HL-60 (cell line): Measurements from ENCODE around the gene PGM2L1.
"Not testable (repeated sequence)": the region's sequence is repeated elsewhere in the genome, so short reads cannot be mapped to it uniquely, and the experiment has no call there.

ENCODE experiments used
- DNase-seq, 2 experiments: peaks; one replicate each; pipeline ENCODE4 v3.0.0-alpha.2; 2010 to 2020; ENCODE audit warnings: low read depth in 1 of 2, low spot score in 1 of 2
- H3K27ac ChIP-seq: fragments of 250-450 bp; sonication (Bioruptor Pico); replicated peaks from 2 replicates; pipeline ENCODE4 v1.5.1; 2020; ENCODE audit warnings: mild to moderate bottlenecking, moderate library complexity
- H3K27me3 ChIP-seq: fragments of 250-450 bp; sonication (Bioruptor Pico); 2 replicates; pipeline ENCODE4 v1.5.1; 2021; ENCODE audit warnings: mild to moderate bottlenecking, moderate library complexity; ENCODE audit not compliant: insufficient read depth, poor library complexity, severe bottlenecking
- H3K4me3 ChIP-seq: replicated peaks from 2 replicates; pipeline ENCODE4 v1.5.1; 2011; ENCODE audit warnings: mild to moderate bottlenecking, control low read depth, low read length; ENCODE audit not compliant: insufficient read depth
- GABPA ChIP-seq: IDR thresholded peaks from 2 replicates; pipeline ENCODE4 v1.6.1; 2012; ENCODE audit warnings: low read depth
- POLR2AphosphoS5 ChIP-seq: IDR thresholded peaks from 2 replicates; pipeline ENCODE4 v1.6.1; 2012; ENCODE audit warnings: low read depth
- SPI1 ChIP-seq: IDR thresholded peaks from 2 replicates; pipeline ENCODE4 v1.6.1; 2012; ENCODE audit warnings: low read depth, mild to moderate bottlenecking, borderline replicate concordance
- TF ChIP-seq, protein P1 (sequence below): IDR thresholded peaks from one replicate; pipeline ENCODE4 v1.5.1; 2011; ENCODE audit warnings: low read length, control low read depth, inconsistent platforms; ENCODE audit not compliant: insufficient read depth
- TF ChIP-seq, protein P2 (sequence below): IDR thresholded peaks from 2 replicates; pipeline ENCODE4 v1.6.1; 2012; ENCODE audit warnings: low read depth; ENCODE audit not compliant: insufficient replicate concordance

PGM2L1 gene

DNA sequence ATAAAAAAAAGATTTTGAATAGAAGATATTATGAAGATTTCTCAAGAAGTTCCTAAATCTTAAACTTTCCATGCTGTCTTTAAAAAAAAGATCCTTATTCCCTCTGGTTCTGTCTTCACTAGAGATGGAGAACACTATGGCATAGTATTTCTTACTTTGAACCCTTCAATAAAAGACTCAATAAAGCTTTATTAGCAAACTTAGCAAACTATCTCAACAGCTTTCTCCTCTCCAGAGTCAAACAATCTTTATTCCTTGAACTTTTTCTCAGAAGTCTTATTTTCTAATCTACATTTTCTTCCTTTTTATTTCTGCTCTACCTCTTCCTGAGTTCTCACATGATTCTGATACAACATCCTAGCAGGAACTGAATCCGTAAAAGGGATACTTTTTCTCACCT is 65.0 kb downstream of the PGM2L1 start:
- Histone ChIP-seq H3K4me3 (no peak overlapping the region), H3K27me3 (no peaks in the 10 kb centered on the region), H3K27ac (no peak overlapping the region)
- no peak for DNase-seq
- TF ChIP-seq, protein P1, sequence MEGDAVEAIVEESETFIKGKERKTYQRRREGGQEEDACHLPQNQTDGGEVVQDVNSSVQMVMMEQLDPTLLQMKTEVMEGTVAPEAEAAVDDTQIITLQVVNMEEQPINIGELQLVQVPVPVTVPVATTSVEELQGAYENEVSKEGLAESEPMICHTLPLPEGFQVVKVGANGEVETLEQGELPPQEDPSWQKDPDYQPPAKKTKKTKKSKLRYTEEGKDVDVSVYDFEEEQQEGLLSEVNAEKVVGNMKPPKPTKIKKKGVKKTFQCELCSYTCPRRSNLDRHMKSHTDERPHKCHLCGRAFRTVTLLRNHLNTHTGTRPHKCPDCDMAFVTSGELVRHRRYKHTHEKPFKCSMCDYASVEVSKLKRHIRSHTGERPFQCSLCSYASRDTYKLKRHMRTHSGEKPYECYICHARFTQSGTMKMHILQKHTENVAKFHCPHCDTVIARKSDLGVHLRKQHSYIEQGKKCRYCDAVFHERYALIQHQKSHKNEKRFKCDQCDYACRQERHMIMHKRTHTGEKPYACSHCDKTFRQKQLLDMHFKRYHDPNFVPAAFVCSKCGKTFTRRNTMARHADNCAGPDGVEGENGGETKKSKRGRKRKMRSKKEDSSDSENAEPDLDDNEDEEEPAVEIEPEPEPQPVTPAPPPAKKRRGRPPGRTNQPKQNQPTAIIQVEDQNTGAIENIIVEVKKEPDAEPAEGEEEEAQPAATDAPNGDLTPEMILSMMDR: no peak
- TF ChIP-seq POLR2AphosphoS5 (no peak), SPI1 (no peak), GABPA (no peak)
- TF ChIP-seq, protein P2, sequence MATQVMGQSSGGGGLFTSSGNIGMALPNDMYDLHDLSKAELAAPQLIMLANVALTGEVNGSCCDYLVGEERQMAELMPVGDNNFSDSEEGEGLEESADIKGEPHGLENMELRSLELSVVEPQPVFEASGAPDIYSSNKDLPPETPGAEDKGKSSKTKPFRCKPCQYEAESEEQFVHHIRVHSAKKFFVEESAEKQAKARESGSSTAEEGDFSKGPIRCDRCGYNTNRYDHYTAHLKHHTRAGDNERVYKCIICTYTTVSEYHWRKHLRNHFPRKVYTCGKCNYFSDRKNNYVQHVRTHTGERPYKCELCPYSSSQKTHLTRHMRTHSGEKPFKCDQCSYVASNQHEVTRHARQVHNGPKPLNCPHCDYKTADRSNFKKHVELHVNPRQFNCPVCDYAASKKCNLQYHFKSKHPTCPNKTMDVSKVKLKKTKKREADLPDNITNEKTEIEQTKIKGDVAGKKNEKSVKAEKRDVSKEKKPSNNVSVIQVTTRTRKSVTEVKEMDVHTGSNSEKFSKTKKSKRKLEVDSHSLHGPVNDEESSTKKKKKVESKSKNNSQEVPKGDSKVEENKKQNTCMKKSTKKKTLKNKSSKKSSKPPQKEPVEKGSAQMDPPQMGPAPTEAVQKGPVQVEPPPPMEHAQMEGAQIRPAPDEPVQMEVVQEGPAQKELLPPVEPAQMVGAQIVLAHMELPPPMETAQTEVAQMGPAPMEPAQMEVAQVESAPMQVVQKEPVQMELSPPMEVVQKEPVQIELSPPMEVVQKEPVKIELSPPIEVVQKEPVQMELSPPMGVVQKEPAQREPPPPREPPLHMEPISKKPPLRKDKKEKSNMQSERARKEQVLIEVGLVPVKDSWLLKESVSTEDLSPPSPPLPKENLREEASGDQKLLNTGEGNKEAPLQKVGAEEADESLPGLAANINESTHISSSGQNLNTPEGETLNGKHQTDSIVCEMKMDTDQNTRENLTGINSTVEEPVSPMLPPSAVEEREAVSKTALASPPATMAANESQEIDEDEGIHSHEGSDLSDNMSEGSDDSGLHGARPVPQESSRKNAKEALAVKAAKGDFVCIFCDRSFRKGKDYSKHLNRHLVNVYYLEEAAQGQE: no peak

DNA sequence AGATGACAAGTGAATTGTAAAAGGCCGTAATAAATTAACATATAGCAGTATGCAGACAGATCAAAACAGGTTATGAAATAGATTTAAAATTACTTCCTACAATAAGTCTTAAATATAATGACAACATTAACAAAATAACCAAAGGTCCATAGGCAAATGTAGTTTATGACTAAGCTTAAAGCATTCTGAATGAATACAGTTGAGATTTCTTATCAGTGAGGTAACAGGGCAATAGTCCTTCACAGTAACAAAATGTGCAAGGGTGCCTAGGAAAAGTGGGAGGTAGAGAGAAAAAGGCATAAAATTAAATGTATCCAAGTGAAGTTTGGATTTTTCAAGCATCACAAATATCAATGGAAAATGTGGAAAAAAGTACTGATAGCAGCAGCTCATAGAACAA is 65.9 kb downstream of the PGM2L1 start:
- H3K27me3 ChIP-seq: no peaks in the 10 kb centered on the region
- DNase-seq: no peak
- no peak overlapping the region for H3K4me3 ChIP-seq
- H3K27ac ChIP-seq: no peak overlapping the region
- TF ChIP-seq GABPA (no peak), POLR2AphosphoS5 (no peak), SPI1 (no peak)
- TF ChIP-seq, protein P1: no peak
- TF ChIP-seq, protein P2: no peak

DNA sequence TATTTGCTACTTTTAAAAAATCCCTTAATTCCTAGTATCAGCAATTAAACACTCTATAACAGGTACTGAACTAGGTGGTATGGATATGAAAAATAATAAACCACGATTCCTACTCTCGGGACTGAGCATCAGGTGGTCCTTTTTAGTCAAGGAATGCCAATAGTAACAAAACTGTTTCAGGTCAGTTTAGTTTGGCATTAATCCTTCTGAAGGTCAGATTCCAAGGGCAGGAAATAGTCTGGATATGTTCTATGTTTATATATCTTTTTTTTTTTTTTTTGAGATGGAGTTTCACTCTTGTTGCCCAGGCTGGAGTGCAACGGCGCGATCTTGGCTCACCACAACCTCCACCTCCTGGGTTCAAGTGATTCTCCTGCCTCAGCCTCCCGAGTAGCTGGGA is 67.2 kb downstream of the PGM2L1 start:
- H3K27me3 ChIP-seq, H3K4me3 ChIP-seq, DNase-seq, H3K27ac ChIP-seq: not testable (repeated sequence)

DNA sequence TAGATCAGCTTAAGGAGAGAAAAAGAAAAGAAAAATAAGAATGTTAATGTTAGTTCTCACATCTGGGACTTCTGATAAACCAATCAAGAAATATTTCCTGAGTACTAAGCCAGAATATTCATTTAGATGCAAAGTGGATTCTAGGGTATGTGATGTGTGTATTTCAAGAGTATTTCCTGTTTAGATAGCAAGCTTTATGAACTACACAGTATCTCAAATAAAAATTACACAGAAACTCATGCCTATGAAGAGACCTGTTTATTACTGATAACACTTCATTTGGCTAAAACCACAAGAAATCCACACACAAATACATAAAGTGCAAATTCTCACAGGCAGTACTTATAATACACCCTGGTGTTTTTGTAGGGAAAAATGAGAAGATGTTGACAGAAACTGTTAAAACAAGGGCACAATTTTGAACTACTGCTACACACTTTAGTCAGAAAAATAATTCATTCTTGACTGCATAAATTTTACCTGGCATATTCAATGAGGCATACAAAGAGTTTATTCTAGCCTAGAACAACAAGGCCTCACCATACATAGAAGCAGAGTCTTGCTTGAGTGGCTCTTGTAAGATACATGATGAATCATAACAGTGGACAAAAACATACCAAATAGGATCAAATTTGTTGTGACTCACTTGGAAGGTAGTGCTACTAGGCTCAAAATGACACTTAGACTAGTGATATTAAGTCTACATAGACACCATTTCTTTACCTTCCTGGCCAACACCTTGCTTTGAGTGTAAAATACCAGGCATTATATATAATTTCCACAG is 68.0 kb downstream of the PGM2L1 start:
- Histone ChIP-seq H3K4me3 (no peak overlapping the region), H3K27me3 (no peaks in the 10 kb centered on the region), H3K27ac (no peak overlapping the region)
- DNase-seq: no peak
- TF ChIP-seq POLR2AphosphoS5 (no peak), GABPA (no peak), SPI1 (no peak)
- TF ChIP-seq, protein P2: no peak
- TF ChIP-seq, protein P1: no peak
